ENCODE results near the gene ZNF628. TPM values are rescaled to one million over a fixed set of nuclear protein-coding genes. Genes with fewer than 3 reads are reported as not detected.
A peak's percentile ranks its signal among the peaks of the same experiment; 100 is the strongest.

ZNF628 gene
- total RNA-seq, 1 experiment from 2014 or later: 21.7 TPM

DNA sequence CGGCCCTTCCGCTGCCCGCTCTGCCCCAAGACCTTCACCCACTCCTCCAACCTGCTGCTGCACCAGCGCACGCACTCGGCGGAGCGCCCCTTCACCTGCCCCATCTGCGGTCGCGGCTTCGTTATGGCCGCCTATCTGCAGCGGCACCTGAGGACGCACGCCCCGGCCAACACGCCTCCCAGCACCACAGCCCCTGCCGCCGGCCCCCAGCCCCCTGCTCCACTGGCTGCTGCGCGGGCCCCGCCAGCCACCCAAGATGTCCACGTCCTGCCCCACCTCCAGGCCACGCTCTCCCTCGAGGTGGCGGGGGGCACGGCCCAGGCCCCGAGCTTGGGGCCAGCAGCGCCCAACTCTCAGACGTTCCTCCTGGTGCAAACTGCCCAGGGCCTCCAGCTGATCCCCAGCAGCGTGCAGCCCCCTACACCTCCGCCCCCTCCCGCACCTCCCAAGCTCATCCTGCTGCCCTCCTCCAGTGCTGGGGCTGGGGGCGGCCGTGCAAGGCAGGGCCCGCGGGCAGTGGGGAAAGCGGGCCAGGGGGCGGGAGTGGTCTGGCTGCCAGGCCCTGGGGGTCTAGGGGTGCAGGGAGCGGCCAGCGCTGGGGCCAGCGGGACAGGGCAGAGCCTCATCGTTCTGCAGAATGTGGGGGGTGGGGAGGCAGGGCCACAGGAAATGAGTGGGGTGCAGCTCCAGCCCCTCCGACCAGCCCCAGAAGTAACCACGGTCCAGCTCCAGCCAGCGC lies 6.7 kb downstream of the ZNF628 start:
- no peak overlapping the region for H3K27ac ChIP-seq (ENCODE audit: low read length)
- no TSS peak for BruUV-seq (replicated peaks)
- intact Hi-C loops (cut with micrococcal nuclease; ENCODE audit: unreplicated experiment) (no loop called here), in situ Hi-C loops (cut with HindIII; ENCODE audit: low pct_unique_long_range_greater_than_20kb, low sequenced_read_pairs) (no loop called here)
- CTCF ChIA-PET: no interaction called here
- TF ChIP-seq, protein P1, sequence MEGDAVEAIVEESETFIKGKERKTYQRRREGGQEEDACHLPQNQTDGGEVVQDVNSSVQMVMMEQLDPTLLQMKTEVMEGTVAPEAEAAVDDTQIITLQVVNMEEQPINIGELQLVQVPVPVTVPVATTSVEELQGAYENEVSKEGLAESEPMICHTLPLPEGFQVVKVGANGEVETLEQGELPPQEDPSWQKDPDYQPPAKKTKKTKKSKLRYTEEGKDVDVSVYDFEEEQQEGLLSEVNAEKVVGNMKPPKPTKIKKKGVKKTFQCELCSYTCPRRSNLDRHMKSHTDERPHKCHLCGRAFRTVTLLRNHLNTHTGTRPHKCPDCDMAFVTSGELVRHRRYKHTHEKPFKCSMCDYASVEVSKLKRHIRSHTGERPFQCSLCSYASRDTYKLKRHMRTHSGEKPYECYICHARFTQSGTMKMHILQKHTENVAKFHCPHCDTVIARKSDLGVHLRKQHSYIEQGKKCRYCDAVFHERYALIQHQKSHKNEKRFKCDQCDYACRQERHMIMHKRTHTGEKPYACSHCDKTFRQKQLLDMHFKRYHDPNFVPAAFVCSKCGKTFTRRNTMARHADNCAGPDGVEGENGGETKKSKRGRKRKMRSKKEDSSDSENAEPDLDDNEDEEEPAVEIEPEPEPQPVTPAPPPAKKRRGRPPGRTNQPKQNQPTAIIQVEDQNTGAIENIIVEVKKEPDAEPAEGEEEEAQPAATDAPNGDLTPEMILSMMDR (IDR thresholded peaks at IDR 0.05): no peak
- TF ChIP-seq TCF7L2 (IDR thresholded peaks at IDR 0.05; ENCODE audit: low read depth, low read length): no peak
- TF ChIP-seq SIN3A (IDR thresholded peaks at IDR 0.05; ENCODE audit: borderline replicate concordance, insufficient read depth, low read depth, low read length): no peak
- TF ChIP-seq POLR2AphosphoS5 (IDR thresholded peaks at IDR 0.05; ENCODE audit: low read depth, low read length): no peak
- TF ChIP-seq, protein P2, sequence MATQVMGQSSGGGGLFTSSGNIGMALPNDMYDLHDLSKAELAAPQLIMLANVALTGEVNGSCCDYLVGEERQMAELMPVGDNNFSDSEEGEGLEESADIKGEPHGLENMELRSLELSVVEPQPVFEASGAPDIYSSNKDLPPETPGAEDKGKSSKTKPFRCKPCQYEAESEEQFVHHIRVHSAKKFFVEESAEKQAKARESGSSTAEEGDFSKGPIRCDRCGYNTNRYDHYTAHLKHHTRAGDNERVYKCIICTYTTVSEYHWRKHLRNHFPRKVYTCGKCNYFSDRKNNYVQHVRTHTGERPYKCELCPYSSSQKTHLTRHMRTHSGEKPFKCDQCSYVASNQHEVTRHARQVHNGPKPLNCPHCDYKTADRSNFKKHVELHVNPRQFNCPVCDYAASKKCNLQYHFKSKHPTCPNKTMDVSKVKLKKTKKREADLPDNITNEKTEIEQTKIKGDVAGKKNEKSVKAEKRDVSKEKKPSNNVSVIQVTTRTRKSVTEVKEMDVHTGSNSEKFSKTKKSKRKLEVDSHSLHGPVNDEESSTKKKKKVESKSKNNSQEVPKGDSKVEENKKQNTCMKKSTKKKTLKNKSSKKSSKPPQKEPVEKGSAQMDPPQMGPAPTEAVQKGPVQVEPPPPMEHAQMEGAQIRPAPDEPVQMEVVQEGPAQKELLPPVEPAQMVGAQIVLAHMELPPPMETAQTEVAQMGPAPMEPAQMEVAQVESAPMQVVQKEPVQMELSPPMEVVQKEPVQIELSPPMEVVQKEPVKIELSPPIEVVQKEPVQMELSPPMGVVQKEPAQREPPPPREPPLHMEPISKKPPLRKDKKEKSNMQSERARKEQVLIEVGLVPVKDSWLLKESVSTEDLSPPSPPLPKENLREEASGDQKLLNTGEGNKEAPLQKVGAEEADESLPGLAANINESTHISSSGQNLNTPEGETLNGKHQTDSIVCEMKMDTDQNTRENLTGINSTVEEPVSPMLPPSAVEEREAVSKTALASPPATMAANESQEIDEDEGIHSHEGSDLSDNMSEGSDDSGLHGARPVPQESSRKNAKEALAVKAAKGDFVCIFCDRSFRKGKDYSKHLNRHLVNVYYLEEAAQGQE (IDR thresholded peaks at IDR 0.05; ENCODE audit: insufficient read depth in 1 of 2, low read depth in 2 of 2, low read length in 1 of 2): no peak
- H3K27me3 ChIP-seq (ENCODE audit: control insufficient read depth, insufficient read depth, low read length): no peaks in the 10 kb centered on the region
- no peak overlapping the region for H3K4me3 ChIP-seq (ENCODE audit: low read depth in 2 of 2, low read length in 2 of 2)
- no peaks in the 10 kb centered on the region for H3K9me3 ChIP-seq (ENCODE audit: control insufficient read depth, insufficient read depth, low read depth, low read length)
- ATAC-seq: no peak
- peaks cover 46% of the 10 kb centered on the region for H3K4me1 ChIP-seq (ENCODE audit: control insufficient read depth, insufficient read depth, low read length)
- H3K36me3 ChIP-seq (ENCODE audit: control insufficient read depth, insufficient read depth, low read length): peaks cover 3% of the 10 kb centered on the region; the same call in 1 of the 2 replicates
- POLR2A ChIA-PET: interaction anchor here (0.5 to 0.7 kb wide), 2 partner anchors 12 to 327 kb away, joined by 3 to 10 read pairs; no protein-coding TSS in a partner anchor
- DNase-seq (ENCODE audit: low read depth, low spot score): no peak

DNA sequence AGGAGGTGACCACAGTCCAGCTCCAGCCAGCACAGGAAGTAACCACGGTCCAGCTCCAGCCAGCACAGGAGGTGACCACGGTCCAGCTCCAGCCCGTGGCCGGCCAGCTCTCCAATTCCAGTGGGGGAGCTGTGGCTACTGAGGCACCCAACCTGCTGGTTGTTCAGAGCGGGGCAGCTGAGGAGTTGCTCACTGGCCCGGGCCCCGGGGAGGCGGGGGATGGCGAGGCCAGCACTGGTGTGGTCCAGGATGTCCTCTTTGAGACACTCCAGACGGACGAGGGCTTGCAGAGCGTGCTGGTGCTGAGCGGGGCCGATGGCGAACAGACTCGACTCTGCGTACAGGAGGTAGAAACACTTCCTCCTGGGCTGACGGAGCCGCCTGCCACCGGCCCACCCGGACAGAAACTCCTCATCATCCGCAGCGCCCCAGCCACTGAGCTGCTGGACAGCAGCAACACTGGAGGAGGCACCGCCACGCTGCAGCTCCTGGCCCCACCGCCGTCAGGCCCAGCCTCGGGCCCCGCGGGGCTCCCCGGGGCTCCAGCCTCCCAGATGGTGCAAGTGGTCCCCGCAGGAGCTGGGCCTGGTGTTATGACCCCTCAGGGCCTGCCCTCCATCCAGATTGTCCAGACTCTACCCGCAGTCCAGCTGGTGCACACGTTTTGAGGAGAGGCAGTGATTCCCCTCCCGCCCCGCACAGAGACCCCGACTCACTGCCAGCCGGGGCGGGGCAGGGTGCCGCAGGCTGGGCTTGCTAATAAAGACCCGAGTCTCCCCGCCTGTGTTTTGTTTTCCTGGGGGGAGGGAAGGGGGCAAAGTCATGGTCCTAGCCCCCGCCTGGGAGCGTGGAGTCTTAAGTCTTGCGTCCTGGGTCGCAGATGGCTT lies 7.5 kb downstream of the ZNF628 start:
- intact Hi-C loops (cut with micrococcal nuclease; ENCODE audit: unreplicated experiment) (no loop called here), in situ Hi-C loops (cut with HindIII; ENCODE audit: low pct_unique_long_range_greater_than_20kb, low sequenced_read_pairs) (no loop called here)
- TF ChIP-seq SIN3A (IDR thresholded peaks at IDR 0.05; ENCODE audit: borderline replicate concordance, insufficient read depth, low read depth, low read length) (no peak), POLR2AphosphoS5 (IDR thresholded peaks at IDR 0.05; ENCODE audit: low read depth, low read length) (no peak), TCF7L2 (IDR thresholded peaks at IDR 0.05; ENCODE audit: low read depth, low read length) (no peak)
- TF ChIP-seq, protein P2 (IDR thresholded peaks at IDR 0.05; ENCODE audit: insufficient read depth in 1 of 2, low read depth in 2 of 2, low read length in 1 of 2): no peak
- TF ChIP-seq, protein P1 (IDR thresholded peaks at IDR 0.05): no peak
- Histone ChIP-seq H3K27me3 (ENCODE audit: control insufficient read depth, insufficient read depth, low read length) (no peaks in the 10 kb centered on the region), H3K27ac (ENCODE audit: low read length) (peak overlapping the region; percentile 94), H3K36me3 (ENCODE audit: control insufficient read depth, insufficient read depth, low read length) (peaks cover 3% of the 10 kb centered on the region; the same call in 1 of the 2 replicates), H3K4me1 (ENCODE audit: control insufficient read depth, insufficient read depth, low read length) (peaks cover 50% of the 10 kb centered on the region), H3K4me3 (ENCODE audit: low read depth in 2 of 2, low read length in 2 of 2) (peak overlapping the region; percentile 67 to 78), H3K9me3 (ENCODE audit: control insufficient read depth, insufficient read depth, low read depth, low read length) (no peaks in the 10 kb centered on the region)
- ChIA-PET CTCF (interaction anchor here (0.6 to 0.7 kb wide), 2 partner anchors 338 to 868 kb away, joined by 3 read pairs; no protein-coding TSS in a partner anchor), POLR2A (interaction anchor here (0.5 to 1.1 kb wide), 2 partner anchors 7 to 327 kb away, joined by 3 to 4 read pairs; partner anchors contain the start of gene ZNF628)
- ATAC-seq (no peak), DNase-seq (ENCODE audit: low read depth, low spot score) (no peak)
- BruUV-seq (replicated peaks): no TSS peak
